CD4-positive, alpha-beta T cell treated with Interleukin-1 beta for 1 hour (primary cell): ENCODE measurements around the gene CASD1.

ENCODE experiments used
- DNase-seq, 2 donors: peaks; one replicate each; pipeline ENCODE4 v3.0.0-alpha.2; 2020 to 2022

The CASD1 gene

GRCh38 chr7:94513565-94513860 is 3.9 kb downstream of the CASD1 start:
- no peak for DNase-seq

GRCh38 chr7:94514140-94514889 is 4.7 kb downstream of the CASD1 start:
- no peak for DNase-seq

- DNase-seq = no peak
Observed at GRCh38 chr7:94514917-94515316, 5.3 kb downstream of the CASD1 start.

GRCh38 chr7:94525923-94526322 is 16.3 kb downstream of the CASD1 start:
- DNase-seq = no peak

GRCh38 chr7:94529516-94529915 is 19.9 kb downstream of the CASD1 start:
- no peak for DNase-seq

GRCh38 chr7:94530109-94530508 is 20.5 kb downstream of the CASD1 start:
- no peak for DNase-seq

GRCh38 chr7:94532676-94533075 is 23.1 kb downstream of the CASD1 start:
- DNase-seq = no peak

GRCh38 chr7:94540428-94540827 is 30.8 kb downstream of the CASD1 start:
- no peak for DNase-seq

GRCh38 chr7:94547126-94547525 is 37.5 kb downstream of the CASD1 start:
- DNase-seq = no peak

GRCh38 chr7:94556028-94556427 is 46.4 kb downstream of the CASD1 start:
- DNase-seq = no peak

GRCh38 chr7:94557215-94557614 is 47.6 kb downstream of the CASD1 start:
- DNase-seq = no peak

GRCh38 chr7:94559972-94560371 is 50.4 kb downstream of the CASD1 start:
- DNase-seq = no peak

GRCh38 chr7:94561841-94562514 is 52.4 kb downstream of the CASD1 start:
- DNase-seq = no peak

GRCh38 chr7:94562525-94562924 is 52.9 kb downstream of the CASD1 start:
- no peak for DNase-seq

GRCh38 chr7:94565247-94565894 is 55.8 kb downstream of the CASD1 start:
- DNase-seq = no peak

- no peak for DNase-seq
Observed at GRCh38 chr7:94567396-94567795, 57.8 kb downstream of the CASD1 start.

- DNase-seq = no peak
Observed at GRCh38 chr7:94571816-94572215, 62.2 kb downstream of the CASD1 start.

GRCh38 chr7:94575646-94576045 is 66.0 kb downstream of the CASD1 start:
- DNase-seq = no peak

- DNase-seq = no peak
Observed at GRCh38 chr7:94576316-94576715, 66.7 kb downstream of the CASD1 start.

GRCh38 chr7:94577357-94577756 is 67.7 kb downstream of the CASD1 start:
- DNase-seq = no peak

GRCh38 chr7:94578614-94579013 is 69.0 kb downstream of the CASD1 start:
- DNase-seq = no peak

GRCh38 chr7:94579470-94579869 is 69.9 kb downstream of the CASD1 start:
- DNase-seq = no peak

- no peak for DNase-seq
Observed at GRCh38 chr7:94580601-94581000, 71.0 kb downstream of the CASD1 start.

- DNase-seq = no peak
Observed at GRCh38 chr7:94584113-94584512, 74.5 kb downstream of the CASD1 start.
